GM12892 (cell line): ENCODE data around the gene CRTC3.
"Not testable (repeated sequence)": the region's sequence is repeated elsewhere in the genome, so short reads cannot be mapped to it uniquely, and the experiment has no call there.

Experiments used
- DNase-seq: peaks from one replicate; pipeline ENCODE4 v3.0.0; 2011; ENCODE audit not compliant: insufficient read length
- FAIRE-seq: peaks from 2 replicates; lab custom pipeline; 2011; peaks lifted over from hg19 to GRCh38; lab: Jason Lieb, UNC
- POLR2A ChIP-seq: IDR thresholded peaks from 2 replicates; pipeline ENCODE4 v1.6.1; 2011; ENCODE audit warnings: low read depth, low read length, control low read depth
- POLR2AphosphoS5 ChIP-seq: IDR thresholded peaks from 2 replicates; pipeline ENCODE4 v1.6.1; 2011; ENCODE audit warnings: low read depth, low read length, control low read depth
- TAF1 ChIP-seq: IDR thresholded peaks from 2 replicates; pipeline ENCODE4 v1.6.1; 2011; ENCODE audit warnings: low read depth, mild to moderate bottlenecking, control low read depth, low read length, borderline replicate concordance

Gene CRTC3

GRCh38 chr15:90619468-90619867 lies 89.7 kb downstream of the CRTC3 start:
- TF ChIP-seq POLR2A (no peak), POLR2AphosphoS5 (no peak), TAF1 (no peak)
- FAIRE-seq = no peak

GRCh38 chr15:90619939-90620338 lies 90.2 kb downstream of the CRTC3 start:
- DNase-seq (no peak), FAIRE-seq (no peak)
- TF ChIP-seq POLR2AphosphoS5 = no peak
- TF ChIP-seq POLR2A = no peak
- no peak for TF ChIP-seq TAF1

More at GRCh38 chr15:90619468-90619867, 89.7 kb downstream of the CRTC3 start:
- DNase-seq = no peak

DNA sequence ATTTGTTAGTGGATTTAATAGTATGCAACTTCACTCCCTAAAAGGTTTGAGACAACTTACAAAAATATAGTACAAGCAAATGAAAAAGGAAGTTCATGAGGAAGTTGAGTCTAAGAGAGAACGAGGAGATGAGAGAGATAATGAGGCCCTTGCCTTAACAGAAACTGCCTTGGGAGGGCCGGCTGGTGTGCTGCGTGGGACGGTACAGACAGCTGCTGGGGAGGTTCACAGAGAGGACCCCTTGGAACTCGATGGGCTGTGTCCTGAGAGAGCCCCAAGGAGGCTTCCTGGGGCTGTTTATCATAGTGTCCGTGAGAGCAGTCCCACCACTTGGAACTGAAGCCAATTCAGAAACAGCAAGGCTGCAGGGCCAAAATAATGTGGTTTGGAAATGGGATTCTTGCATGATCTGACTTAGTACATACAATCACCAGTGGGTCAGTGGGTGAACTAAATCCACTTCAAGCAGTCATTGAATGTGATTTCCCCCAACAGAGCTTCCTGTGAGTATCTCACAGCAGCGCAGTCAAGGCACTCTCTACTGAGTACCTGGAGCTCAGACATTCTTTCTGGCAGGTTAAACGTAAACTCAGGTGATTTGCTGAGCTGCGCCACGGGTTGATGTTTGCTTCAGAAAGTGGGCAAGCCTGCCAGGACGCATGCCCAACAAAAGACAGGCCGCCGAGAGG lies 90.8 kb downstream of the CRTC3 start:
- DNase-seq (peak; percentile 63), FAIRE-seq (peak; percentile 24)
- peak; percentile 16; the same call in 1 of the 2 replicates for TF ChIP-seq POLR2A
- TF ChIP-seq TAF1 = no peak

- TF ChIP-seq POLR2A (no peak), TAF1 (no peak), POLR2AphosphoS5 (no peak)
- DNase-seq (no peak), FAIRE-seq (no peak)
Measured at GRCh38 chr15:90623854-90624253, 94.1 kb downstream of the CRTC3 start.

DNA sequence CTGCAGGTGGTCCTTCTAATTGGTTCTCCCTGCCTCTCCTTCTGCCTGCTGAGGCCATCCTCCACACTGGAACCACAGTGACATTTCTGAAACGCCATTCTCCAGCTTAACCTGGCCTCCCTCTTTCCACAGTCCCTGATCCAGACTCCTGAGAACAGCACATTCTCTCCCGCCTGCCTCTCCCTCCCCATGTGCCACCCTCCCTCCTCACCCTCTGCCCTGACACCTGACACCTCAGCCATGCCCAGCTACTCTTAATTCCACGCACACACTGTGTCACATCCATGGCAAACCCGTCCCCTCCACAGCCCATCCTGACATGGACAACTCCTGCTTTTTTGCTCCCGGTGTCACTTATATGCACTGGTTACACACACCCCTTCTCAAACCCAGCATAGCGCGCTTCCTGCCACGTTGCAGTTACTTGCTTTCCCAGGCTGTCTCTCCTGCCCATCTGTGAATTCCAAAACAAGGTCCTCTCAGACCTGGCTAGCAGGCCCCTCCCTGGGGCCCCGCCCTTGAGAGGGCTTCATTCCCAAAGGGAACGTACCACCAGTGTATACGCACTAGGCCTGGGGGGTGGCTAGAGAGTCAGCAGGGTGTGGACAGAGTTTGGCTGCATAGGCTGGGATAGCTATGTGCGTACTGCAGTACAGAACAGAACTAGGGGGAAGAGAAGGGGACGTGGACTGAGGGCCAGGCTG lies 94.7 kb downstream of the CRTC3 start:
- DNase-seq (no peak), FAIRE-seq (no peak)
- no peak for TF ChIP-seq POLR2A
- TF ChIP-seq POLR2AphosphoS5 = no peak
- no peak for TF ChIP-seq TAF1

DNA sequence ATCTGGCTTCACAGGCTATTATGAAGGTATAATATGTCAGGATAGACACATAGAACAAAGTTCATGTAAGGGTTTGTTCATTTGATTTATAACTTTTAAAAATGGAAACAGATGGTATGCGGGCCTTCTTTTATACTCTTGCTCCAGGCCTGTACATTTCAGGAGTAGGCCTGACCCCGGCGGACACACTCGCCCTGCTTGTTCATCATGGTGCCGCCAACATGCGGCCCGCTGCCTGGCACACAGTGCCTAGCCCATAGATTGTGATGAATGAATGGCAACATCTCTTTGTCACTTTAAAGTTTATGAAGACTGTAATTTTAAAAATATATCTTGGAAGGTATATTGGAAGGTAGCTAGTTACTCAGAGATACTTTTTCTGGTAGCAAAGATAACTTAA lies 95.3 kb downstream of the CRTC3 start:
- DNase-seq (no peak), FAIRE-seq (no peak)
- no peak for TF ChIP-seq POLR2AphosphoS5
- no peak for TF ChIP-seq TAF1
- TF ChIP-seq POLR2A = no peak

DNA sequence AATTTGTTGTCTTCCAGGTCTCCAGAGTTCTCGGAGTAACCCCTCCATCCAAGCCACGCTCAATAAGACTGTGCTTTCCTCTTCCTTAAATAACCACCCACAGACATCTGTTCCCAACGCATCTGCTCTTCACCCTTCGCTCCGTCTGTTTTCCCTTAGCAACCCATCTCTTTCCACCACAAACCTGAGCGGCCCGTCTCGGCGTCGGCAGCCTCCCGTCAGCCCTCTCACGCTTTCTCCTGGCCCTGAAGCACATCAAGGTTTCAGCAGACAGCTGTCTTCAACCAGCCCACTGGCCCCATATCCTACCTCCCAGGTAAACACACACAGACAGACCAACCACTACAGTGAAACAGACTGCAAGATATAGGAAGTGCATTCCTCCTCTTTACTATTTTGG lies 99.5 kb downstream of the CRTC3 start:
- DNase-seq = no peak
- FAIRE-seq = no peak
- no peak for TF ChIP-seq TAF1
- TF ChIP-seq POLR2AphosphoS5 = no peak
- no peak for TF ChIP-seq POLR2A

DNA sequence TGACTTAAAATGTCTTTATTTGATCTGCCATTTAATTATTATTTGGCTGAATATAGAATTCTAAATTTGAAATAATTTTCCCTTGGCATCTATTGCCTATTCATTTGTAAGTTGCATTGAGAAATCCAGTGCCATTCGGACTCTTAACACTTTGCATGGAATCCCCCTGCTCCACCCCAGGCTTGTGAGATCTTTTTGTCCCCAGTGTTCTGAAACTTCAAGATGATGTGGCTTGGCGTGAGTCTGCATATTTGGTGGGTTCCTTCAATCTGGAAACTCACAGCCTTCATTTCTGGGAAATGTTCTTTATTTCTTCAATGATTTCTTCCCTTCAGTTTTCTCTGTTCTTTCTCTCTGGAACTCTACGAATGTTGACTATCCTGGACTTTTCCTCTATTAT lies 103.6 kb downstream of the CRTC3 start:
- no peak for DNase-seq
- TF ChIP-seq POLR2A (no peak), TAF1 (no peak), POLR2AphosphoS5 (no peak)
- FAIRE-seq = no peak

- DNase-seq, FAIRE-seq: not testable (repeated sequence)
Measured at GRCh38 chr15:90636993-90637392, 107.3 kb downstream of the CRTC3 start.

GRCh38 chr15:90637693-90638092 lies 108.0 kb downstream of the CRTC3 start:
- DNase-seq (no peak), FAIRE-seq (no peak)
- TF ChIP-seq POLR2AphosphoS5 (no peak), TAF1 (no peak), POLR2A (no peak)

- no peak for FAIRE-seq
Measured at GRCh38 chr15:90638201-90638691, 108.5 kb downstream of the CRTC3 start.

GRCh38 chr15:90638963-90639362 lies 109.2 kb downstream of the CRTC3 start:
- FAIRE-seq (no peak), DNase-seq (no peak)
- TF ChIP-seq POLR2AphosphoS5 (no peak), POLR2A (no peak), TAF1 (no peak)

More at GRCh38 chr15:90638201-90638691, 108.5 kb downstream of the CRTC3 start:
- TF ChIP-seq POLR2AphosphoS5 (no peak), POLR2A (no peak), TAF1 (no peak)
- DNase-seq = no peak

GRCh38 chr15:90640862-90641261 lies 111.1 kb downstream of the CRTC3 start:
- DNase-seq (no peak), FAIRE-seq (no peak)
- TF ChIP-seq POLR2A (no peak), POLR2AphosphoS5 (no peak), TAF1 (no peak)
